ENCODE data around the gene ELN.
"Not testable (repeated sequence)": the region's sequence is repeated elsewhere in the genome, so short reads cannot be mapped to it uniquely, and the experiment has no call there.

Gene ELN

GRCh38 chr7:74044366-74045350 lies 16.7 kb downstream of the ELN start:
- no peak for DNase-seq

DNA sequence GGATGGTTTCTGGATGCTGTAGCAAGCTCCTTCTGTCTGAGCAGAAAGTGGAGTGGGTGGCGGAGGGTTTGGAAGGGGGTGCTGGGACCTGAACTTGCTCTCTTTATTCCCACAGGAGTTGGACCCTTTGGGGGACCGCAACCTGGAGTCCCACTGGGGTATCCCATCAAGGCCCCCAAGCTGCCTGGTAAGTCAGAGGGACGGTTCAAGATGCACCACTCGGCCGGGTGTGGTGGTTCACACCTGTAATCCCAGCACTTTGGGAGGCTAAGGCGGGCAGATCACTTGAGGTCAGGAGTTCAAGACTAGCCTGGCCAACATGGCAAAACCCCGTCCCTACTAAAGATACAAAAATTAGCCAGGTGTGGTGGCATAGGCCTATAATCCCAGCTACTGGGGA lies 18.6 kb downstream of the ELN start:
- not testable (repeated sequence) for DNase-seq

DNA sequence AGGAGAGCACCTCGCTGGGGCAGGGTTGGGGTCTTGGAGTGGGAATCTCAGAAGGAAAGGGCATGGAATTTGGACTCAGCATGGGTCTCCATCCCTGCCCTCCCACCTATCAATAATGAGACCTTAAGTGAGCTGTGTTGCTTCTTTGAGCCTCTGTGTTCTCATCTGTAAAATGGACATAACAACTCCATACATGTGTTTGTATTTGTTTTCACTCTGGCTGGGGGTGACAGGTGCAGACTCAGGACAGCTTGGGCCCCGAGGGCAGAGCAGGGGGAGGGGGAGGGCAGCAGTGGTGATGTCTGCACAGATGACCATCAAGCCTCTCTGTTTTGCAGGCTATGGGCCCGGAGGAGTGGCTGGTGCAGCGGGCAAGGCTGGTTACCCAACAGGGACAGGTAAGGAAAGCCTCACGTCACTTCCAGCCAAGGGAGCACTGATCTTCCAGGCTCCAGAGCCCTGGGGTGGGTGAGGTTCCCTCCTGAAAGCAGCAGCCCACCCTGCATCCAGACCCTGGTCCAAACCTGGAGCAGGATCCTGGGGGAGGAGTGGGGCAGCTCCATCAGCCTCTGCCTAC lies 19.9 kb downstream of the ELN start:
- DNase-seq, result no peak

- DNase-seq, result no peak
Measured at GRCh38 chr7:74048999-74049599, 21.1 kb downstream of the ELN start.

- no peak for DNase-seq
Measured at GRCh38 chr7:74049997-74050798, 22.2 kb downstream of the ELN start.

DNA sequence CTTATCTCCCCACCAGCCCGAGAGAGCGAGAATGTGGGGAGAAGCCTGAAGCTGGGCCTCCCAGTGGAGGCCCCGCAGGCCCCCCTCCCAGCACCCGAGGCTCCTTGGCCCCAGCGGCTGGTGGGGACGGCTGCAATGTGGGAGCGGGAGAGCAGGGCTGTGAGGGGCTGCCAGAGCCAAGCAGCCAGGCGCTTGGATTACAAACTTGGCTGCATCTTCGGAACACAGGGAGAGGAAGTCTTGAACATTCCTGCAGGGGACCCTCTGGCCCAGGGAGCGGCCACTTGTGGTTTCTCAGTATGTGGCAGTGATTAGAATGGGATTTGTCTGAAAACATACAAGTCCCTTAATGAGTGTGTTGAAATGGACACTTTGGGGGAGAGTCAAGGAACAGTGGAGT lies 23.2 kb downstream of the ELN start:
- no peak for DNase-seq

GRCh38 chr7:74051629-74052410 lies 23.8 kb downstream of the ELN start:
- peak; percentile 19 to 61 (median 44) for DNase-seq

- no peak for DNase-seq
Measured at GRCh38 chr7:74052628-74053027, 24.7 kb downstream of the ELN start.

DNA sequence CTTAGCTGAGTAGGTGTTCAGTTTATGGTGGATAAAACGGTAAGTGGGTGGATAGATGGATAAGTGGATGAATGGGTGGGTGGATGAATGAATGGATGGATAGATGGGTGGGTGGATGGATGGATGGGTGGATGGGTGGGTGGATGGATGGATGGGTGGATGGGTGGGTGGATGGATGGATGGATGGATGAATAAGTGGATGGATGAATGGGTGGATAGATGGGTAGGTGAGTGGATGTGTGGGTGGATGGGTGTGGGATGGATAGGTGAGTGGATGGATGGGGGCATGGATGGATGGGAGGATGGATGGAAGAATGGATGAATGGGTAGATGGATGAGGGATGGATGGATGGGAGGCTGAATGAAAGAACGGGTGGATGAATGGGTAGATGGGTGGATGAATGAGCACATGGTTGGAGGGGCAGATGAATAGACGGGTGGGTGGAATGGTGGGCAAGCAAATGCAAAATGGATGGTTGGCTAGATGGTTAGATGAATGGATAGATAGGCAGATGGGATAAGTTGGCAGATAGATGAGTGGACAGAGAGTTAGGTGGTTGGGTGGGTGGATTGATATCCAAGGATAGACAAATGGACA lies 25.7 kb downstream of the ELN start:
- no peak for DNase-seq

- DNase-seq, result no peak
Measured at GRCh38 chr7:74056096-74056915, 28.3 kb downstream of the ELN start.

DNA sequence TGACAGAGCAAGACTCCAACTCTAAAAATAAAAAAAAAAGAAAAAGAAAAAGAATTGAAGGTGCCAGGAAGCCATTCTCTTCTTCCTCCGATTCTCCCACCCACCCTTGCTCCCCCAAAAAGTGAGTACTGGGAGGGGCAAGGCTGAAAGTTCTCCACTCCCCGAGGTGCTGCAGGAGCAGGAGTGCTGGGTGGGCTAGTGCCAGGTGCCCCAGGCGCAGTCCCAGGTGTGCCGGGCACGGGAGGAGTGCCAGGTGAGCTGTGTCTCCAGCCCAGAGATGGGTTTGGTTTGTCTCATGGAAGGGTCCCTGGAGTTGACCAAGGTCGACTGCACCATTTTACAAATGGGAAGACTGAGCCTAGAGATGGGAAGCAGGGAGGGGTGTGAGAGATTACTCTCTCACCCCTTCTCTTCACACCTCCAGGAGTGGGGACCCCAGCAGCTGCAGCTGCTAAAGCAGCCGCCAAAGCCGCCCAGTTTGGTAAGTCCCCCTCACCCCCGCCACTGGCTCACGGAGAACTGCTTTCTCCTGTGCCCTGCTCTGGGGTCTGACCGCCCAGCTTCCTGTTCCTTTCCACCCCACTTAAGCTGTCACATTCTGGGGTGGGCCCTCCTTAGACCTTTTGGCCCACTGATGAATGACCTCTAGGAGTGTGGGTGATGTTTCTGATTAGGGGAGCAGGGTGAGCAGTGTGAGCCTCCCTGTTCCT lies 29.4 kb downstream of the ELN start:
- no peak for DNase-seq

DNA sequence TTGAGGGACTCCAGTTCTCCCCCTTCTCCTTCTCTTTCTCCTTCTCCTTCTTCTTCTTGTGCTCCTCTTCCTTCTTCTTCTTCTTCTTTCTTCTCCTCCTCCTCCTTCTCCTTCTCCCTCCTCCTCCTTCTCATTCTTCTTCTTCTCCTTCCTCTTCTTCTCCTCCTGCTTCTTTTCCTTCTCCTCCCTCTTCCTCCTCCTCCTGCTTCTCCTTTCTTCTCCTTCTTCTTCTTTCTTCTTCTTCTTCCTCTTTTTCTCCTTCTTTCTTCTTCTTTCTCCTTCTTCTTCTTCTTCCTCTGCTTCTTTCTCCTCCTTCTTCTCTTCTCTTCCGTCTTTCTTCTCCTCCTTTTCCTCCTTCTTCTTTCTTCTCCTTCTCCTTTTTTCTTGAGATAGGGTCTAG lies 30.0 kb downstream of the ELN start:
- DNase-seq, result no peak

DNA sequence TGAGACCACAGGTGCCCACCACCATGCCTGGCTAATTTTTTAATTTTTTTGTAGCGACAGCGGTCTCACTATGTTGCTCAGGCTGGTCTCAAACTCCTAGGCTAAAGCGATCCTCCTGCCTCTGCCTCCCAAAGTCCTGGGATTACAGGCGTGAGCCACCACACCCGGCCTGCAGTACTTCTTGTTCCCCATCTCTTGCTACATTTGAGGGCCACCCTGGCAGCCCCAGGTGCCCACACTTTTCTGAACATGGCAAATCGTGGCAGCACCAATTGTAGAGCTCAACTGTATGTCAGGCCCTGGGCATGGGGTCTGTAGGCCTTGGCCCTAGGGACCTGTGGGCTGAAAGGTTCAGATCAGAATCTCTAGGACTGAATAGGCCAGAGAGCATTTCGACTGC lies 30.5 kb downstream of the ELN start:
- DNase-seq, result peak in 1 of 4 experiments; percentile 1

GRCh38 chr7:74059037-74059436 lies 31.1 kb downstream of the ELN start:
- no peak for DNase-seq

GRCh38 chr7:74059681-74060588 lies 32.0 kb downstream of the ELN start:
- peak in 1 of 4 experiments; percentile 0 for DNase-seq

- DNase-seq, result peak; percentile 80 to 90 (median 88)
Measured at GRCh38 chr7:74061840-74062539, 34.0 kb downstream of the ELN start.

DNA sequence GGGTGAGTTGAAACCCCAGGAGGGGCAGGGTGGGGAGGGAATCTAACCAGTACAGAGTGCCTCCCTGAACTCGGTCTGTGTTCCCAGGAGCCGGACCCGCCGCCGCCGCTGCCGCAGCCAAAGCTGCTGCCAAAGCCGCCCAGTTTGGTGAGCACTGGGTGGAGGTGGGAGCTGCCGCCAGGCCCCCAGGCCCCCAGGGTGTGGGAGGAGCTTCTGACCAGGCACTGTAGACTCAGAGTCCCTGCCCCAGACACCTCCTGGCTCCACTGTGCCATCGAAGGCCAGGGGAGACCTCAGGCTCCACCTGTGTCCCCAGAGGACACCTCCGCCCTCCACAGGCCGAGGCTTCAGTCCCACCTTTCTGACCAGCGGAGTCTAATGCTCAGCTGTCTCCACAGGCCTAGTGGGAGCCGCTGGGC lies 35.3 kb downstream of the ELN start:
- no peak for DNase-seq

GRCh38 chr7:74063646-74064045 lies 35.7 kb downstream of the ELN start:
- no peak for DNase-seq
